GM12878 (cell line): Measurements from ENCODE around the gene SLC6A12. TPM values are rescaled to one million over a fixed set of nuclear protein-coding genes. Genes with fewer than 3 reads are reported as not detected.

Experiments
- ATAC-seq: fragments of 200-7000 bp; cut with Tn5 transposase; 3 replicates; pipeline ENCODE4 v1.9.1; 2020; ENCODE audit warnings: mild to moderate bottlenecking, moderate library complexity
- BruUV-seq: library from RNA; stranded (reverse); fragments of 400-500 nt; replicated peaks from 2 replicates; lab custom pipeline; 2021; lab: Mats Ljungman, UMichigan
- CTCF ChIA-PET: fragments of 300-600 bp; sonication (Branson Sonifier 250); formaldehyde crosslinking; extraction: SDS; loops from one replicate; lab custom pipeline; 2021; ENCODE audit warnings: inconsistent platforms; lab: Yijun Ruan, JAX
- POLR2A ChIA-PET: fragments of 350-600 bp; formaldehyde crosslinking; extraction: SDS; loops from one replicate; lab custom pipeline; 2021; ENCODE audit warnings: inconsistent platforms; lab: Charles Lee
- RAD21 ChIA-PET: fragments of 300-600 bp; sonication (Branson Sonifier 250); formaldehyde crosslinking; loops from one replicate; lab custom pipeline; 2023; ENCODE audit warnings: antibody characterized with exemption; ENCODE audit not compliant: unreplicated experiment; lab: Charles Lee
- SMC1A ChIA-PET: fragments of 300-600 bp; sonication (Branson Sonifier 250); formaldehyde crosslinking; loops from one replicate; lab custom pipeline; 2023; ENCODE audit not compliant: unreplicated experiment, uncharacterized antibody; lab: Charles Lee
- DNase-seq: peaks from one replicate; pipeline ENCODE4 v3.0.0-alpha.2; 2011; ENCODE audit warnings: low read depth, low spot score
- FAIRE-seq: peaks from 3 replicates; lab custom pipeline; 2011; peaks lifted over from hg19 to GRCh38; lab: Jason Lieb, UNC
- H2AFZ ChIP-seq: 2 replicates; pipeline ENCODE4 v1.6.0; 2011; ENCODE audit warnings: low read depth, low read length, control low read depth; ENCODE audit not compliant: control insufficient read depth
- H3K27ac ChIP-seq: 2 replicates; pipeline ENCODE4 v1.5.1; 2011; ENCODE audit warnings: control low read depth; ENCODE audit not compliant: control insufficient read depth, insufficient read depth
- H3K27me3 ChIP-seq, 2 experiments: replicated peaks in 1 of 2; 2 replicates each; pipeline versions ENCODE4 v1.6.0 to v1.6.1; 2011; ENCODE audit warnings: low read length in 1 of 2; ENCODE audit not compliant: control insufficient read depth in 2 of 2, insufficient read depth in 2 of 2
- H3K36me3 ChIP-seq, 2 experiments: 2 replicates each; pipeline ENCODE4 v1.5.1; 2011; ENCODE audit warnings: low read length in 1 of 2; ENCODE audit not compliant: control insufficient read depth in 2 of 2, insufficient read depth in 2 of 2
- H3K4me1 ChIP-seq: 2 replicates; pipeline ENCODE4 v1.6.1; 2011; ENCODE audit warnings: mild to moderate bottlenecking, low read length, moderate library complexity, mixed read lengths; ENCODE audit not compliant: control insufficient read depth, insufficient read depth
- H3K4me2 ChIP-seq: 2 replicates; pipeline ENCODE4 v1.6.0; 2011; ENCODE audit warnings: control low read depth; ENCODE audit not compliant: control insufficient read depth, insufficient read depth
- H3K4me3 ChIP-seq: fragments of 200-600 bp; sonication (generic); 2 replicates; pipeline ENCODE4 v1.5.1; 2016
- H3K79me2 ChIP-seq: 2 replicates; pipeline ENCODE4 v1.6.0; 2011; ENCODE audit warnings: low read length; ENCODE audit not compliant: control insufficient read depth, insufficient read depth
- H3K9ac ChIP-seq: 2 replicates; pipeline ENCODE4 v1.8.0; 2011; ENCODE audit warnings: low read length, control low read depth, mixed read lengths; ENCODE audit not compliant: control insufficient read depth, insufficient read depth
- H3K9me3 ChIP-seq: replicated peaks from 3 replicates; pipeline ENCODE4 v1.5.1; 2011; ENCODE audit warnings: mild to moderate bottlenecking, low read length; ENCODE audit not compliant: control insufficient read depth, insufficient read depth
- H4K20me1 ChIP-seq: 2 replicates; pipeline ENCODE4 v1.6.0; 2011; ENCODE audit not compliant: control insufficient read depth, insufficient read depth
- ATF7 ChIP-seq: fragments of 450-650 bp; IDR thresholded peaks from 2 replicates; pipeline ENCODE4 v1.6.1; 2016; ENCODE audit warnings: low read depth, mild to moderate bottlenecking
- CHD4 ChIP-seq: fragments of 200-600 bp; sonication (generic); IDR thresholded peaks from 2 replicates; pipeline ENCODE4 v1.6.1; 2016; ENCODE audit warnings: mild to moderate bottlenecking
- NR2C2 ChIP-seq: IDR thresholded peaks from 2 replicates; pipeline ENCODE4 v1.6.1; 2011; ENCODE audit warnings: borderline replicate concordance, low read depth; ENCODE audit not compliant: control insufficient read depth, insufficient read length
- PRDM15 ChIP-seq: fragments of 450-650 bp; formaldehyde crosslinking; IDR thresholded peaks from 2 replicates; pipeline ENCODE4 v1.4.0; 2020; ENCODE audit warnings: mild to moderate bottlenecking, moderate library complexity
- SIX5 ChIP-seq: IDR thresholded peaks from 2 replicates; pipeline ENCODE4 v1.6.1; 2011; ENCODE audit warnings: mild to moderate bottlenecking, low read depth, low read length, moderate library complexity; ENCODE audit not compliant: severe bottlenecking
- SMAD1 ChIP-seq: fragments of 450-650 bp; IDR thresholded peaks from 2 replicates; pipeline ENCODE4 v1.6.1; 2018; ENCODE audit warnings: mild to moderate bottlenecking, low read depth; ENCODE audit not compliant: partially characterized antibody
- SREBF1 ChIP-seq: IDR thresholded peaks from 2 replicates; pipeline ENCODE4 v1.6.1; 2012; ENCODE audit warnings: mild to moderate bottlenecking, low read length
- TAF1 ChIP-seq: IDR thresholded peaks from 2 replicates; pipeline ENCODE4 v1.6.1; 2011; ENCODE audit warnings: mild to moderate bottlenecking, low read depth, low read length, borderline replicate concordance
- TCF12 ChIP-seq: IDR thresholded peaks from 2 replicates; pipeline ENCODE4 v1.6.1; 2011; ENCODE audit warnings: low read depth, mild to moderate bottlenecking, low read length
- ZNF274 ChIP-seq: IDR thresholded peaks from one replicate; pipeline ENCODE4 v1.8.0; 2011; ENCODE audit not compliant: insufficient read length, insufficient read depth
- WGBS: methylation state at CpG from one replicate; pipeline ENCODE4 v1.1.6; 2016; ENCODE audit warnings: low lambda C conversion rate; ENCODE audit not compliant: insufficient replicate concordance, insufficient coverage; ENCODE audit errors: missing lambda C conversion rate; 5-methylcytosine and 5-hydroxymethylcytosine counted together
- in situ Hi-C: fragments of 300-500 bp; cut with MboI; formaldehyde crosslinking; loops from 9 replicates; pipeline ENCODE4 v1.14.3; 2018; ENCODE audit warnings: mixed read lengths
- intact Hi-C: fragments of 100-400 bp; cut with micrococcal nuclease; formaldehyde crosslinking; loops from one replicate; pipeline ENCODE4 v1.14.2; 2022; ENCODE audit not compliant: unreplicated experiment
- polyA plus RNA-seq, 11 experiments: library from polyadenylated mRNA; depleted of rRNA in 4 of 11; unstranded in 6 of 11; stranded (reverse) in 5 of 11; fragments of >200 nt; fragmentation: Nextera tagmentation in 4 of 11; fragmentation: Illumina TruSeq in 1 of 11; extraction: Ambion mirVana in 4 of 11; extraction: Trizol in 1 of 11; gene quantifications; 1 replicate in 1 of 11; 2 replicates in 10 of 11; pipeline versions ENCODE4 v1.2.1 to v1.2.3, GENCODE V29; 2011 to 2016; ENCODE audit warnings: inconsistent platforms in 2 of 11, missing spikeins in 2 of 11, low read depth in 1 of 11
- total RNA-seq, 4 experiments: library from RNA; depleted of rRNA in 3 of 4; stranded (reverse); fragments of >200 nt in 3 of 4; fragmentation: Illumina TruSeq in 1 of 4; extraction: Trizol in 1 of 4; gene quantifications; 2 replicates each; pipeline versions ENCODE4 v1.2.1 to v1.2.3, GENCODE V29; 2013 to 2021

Gene SLC6A12
- total and polyA plus RNA-seq, 10 of the 15 experiments (the other 5 are each of a cell fraction or from before 2014, with no cell fraction given): 0.06 to 0.11 (median 0.07) TPM; not detected in 7

GRCh38 chr12:228846-229200 is 14.9 kb upstream of the SLC6A12 start:
- H3K4me2 ChIP-seq: no peak overlapping the region
- no peak for TF ChIP-seq PRDM15 (CRISPR knock-in tag)
- TF ChIP-seq CHD4: no peak
- TF ChIP-seq SREBF1: no peak
- TF ChIP-seq ZNF274: no peak
- TF ChIP-seq TAF1: no peak
- no peak for TF ChIP-seq ATF7
- TF ChIP-seq SMAD1: no peak
- TF ChIP-seq SIX5: no peak
- no peak for TF ChIP-seq NR2C2
- no peak for TF ChIP-seq TCF12
- H2AFZ ChIP-seq: no peak overlapping the region
- H3K27me3 ChIP-seq: peaks cover 0 to 4% of the 10 kb centered on the region in 2 experiments
- H3K79me2 ChIP-seq: no peaks in the 10 kb centered on the region
- H3K4me3 ChIP-seq: no peak overlapping the region
- H3K9ac ChIP-seq: no peak overlapping the region
- WGBS: 3% methylated on average over 3 of the region's 3 CpGs
- no peaks in the 10 kb centered on the region for H3K9me3 ChIP-seq
- no peak for ATAC-seq
- DNase-seq: no peak
- SMC1A ChIA-PET: no interaction called here
- no peak for FAIRE-seq
- no peak overlapping the region for H3K27ac ChIP-seq
- no peaks in the 10 kb centered on the region for H3K4me1 ChIP-seq
- CTCF ChIA-PET: no interaction called here
- RAD21 ChIA-PET: no interaction called here
- no TSS peak for BruUV-seq
- in situ Hi-C loops (no loop called here), intact Hi-C loops (no loop called here)
- no peaks in the 10 kb centered on the region; the same call in 1 of the 2 replicates for H4K20me1 ChIP-seq
- no peaks in the 10 kb centered on the region for H3K36me3 ChIP-seq
- POLR2A ChIA-PET: no interaction called here
